Measurements from ENCODE around the gene TMEM131. TPM values are rescaled to one million over a fixed set of nuclear protein-coding genes. Genes with fewer than 3 reads are reported as not detected.
"Not testable (repeated sequence)": the region's sequence is repeated elsewhere in the genome, so short reads cannot be mapped to it uniquely, and the experiment has no call there.

TMEM131 gene
- total and polyA plus RNA-seq, 7 donors = 4.8 to 37.5 (median 24.3) TPM

- intact Hi-C loops (cut with DNase I) = no loop called here
- H3K4me1 ChIP-seq = peaks cover 0 to 3% (median under 1%) of the 10 kb centered on the region in 4 donors
- TF ChIP-seq POLR2AphosphoS5 (IDR thresholded peaks at IDR 0.05) (no peak), CTCF (IDR thresholded peaks at IDR 0.05) (no peak), EP300 (IDR thresholded peaks at IDR 0.05) (no peak)
Observed at GRCh38 chr2:97863829-97864228, 131.9 kb downstream of the TMEM131 start.

GRCh38 chr2:97861177-97861576 is 134.6 kb downstream of the TMEM131 start:
- Histone ChIP-seq H3K4me3 (no peak overlapping the region), H3K27me3 (no peaks in the 10 kb centered on the region), H3K27ac (no peak overlapping the region), H3K9me3 (no peaks in the 10 kb centered on the region), H3K36me3 (peaks cover 0 to 7% (median 3%) of the 10 kb centered on the region in 4 donors), H3K4me1 (no peaks in the 10 kb centered on the region)
- no peak for TF ChIP-seq CTCF (IDR thresholded peaks at IDR 0.05)
- TF ChIP-seq POLR2A (IDR thresholded peaks at IDR 0.05) = no peak
- TF ChIP-seq POLR2AphosphoS5 (IDR thresholded peaks at IDR 0.05) = no peak
- no peak for TF ChIP-seq EP300 (IDR thresholded peaks at IDR 0.05)
- intact Hi-C loops (cut with DNase I) = no loop called here
- 94 to 96% methylated on average over 2 of the region's 2 CpGs for WGBS, 2 donors
- no peak for DNase-seq

More at GRCh38 chr2:97863829-97864228, 131.9 kb downstream of the TMEM131 start:
- DNase-seq = no peak
- peaks cover 0 to 7% (median 0%) of the 10 kb centered on the region in 4 donors for H3K36me3 ChIP-seq
- no peak overlapping the region for H3K27ac ChIP-seq
- H3K9me3 ChIP-seq = no peaks in the 10 kb centered on the region
- 91 to 98% methylated on average over 3 of the region's 3 CpGs for WGBS, 2 donors
- H3K27me3 ChIP-seq = no peaks in the 10 kb centered on the region
- H3K4me3 ChIP-seq = no peak overlapping the region

- Histone ChIP-seq H3K27ac (no peak overlapping the region), H3K9me3 (no peaks in the 10 kb centered on the region), H3K4me1 (no peaks in the 10 kb centered on the region), H3K4me3 (no peak overlapping the region), H3K27me3 (no peaks in the 10 kb centered on the region), H3K36me3 (peaks cover 0 to 7% (median 3%) of the 10 kb centered on the region in 4 donors)
- DNase-seq = no peak
- TF ChIP-seq EP300 (IDR thresholded peaks at IDR 0.05) = no peak
- TF ChIP-seq CTCF (IDR thresholded peaks at IDR 0.05) = no peak
- no peak for TF ChIP-seq POLR2A (IDR thresholded peaks at IDR 0.05)
- TF ChIP-seq POLR2AphosphoS5 (IDR thresholded peaks at IDR 0.05) = no peak
- intact Hi-C loops (cut with DNase I) = no loop called here
- WGBS, 2 donors = 94 to 95% methylated on average over 3 of the region's 3 CpGs
Observed at GRCh38 chr2:97858442-97858841, 137.3 kb downstream of the TMEM131 start.

GRCh38 chr2:97857553-97857952 is 138.2 kb downstream of the TMEM131 start:
- H3K27me3 ChIP-seq = no peaks in the 10 kb centered on the region
- TF ChIP-seq EP300 (IDR thresholded peaks at IDR 0.05) (no peak), CTCF (IDR thresholded peaks at IDR 0.05) (no peak), POLR2A (IDR thresholded peaks at IDR 0.05) (no peak), POLR2AphosphoS5 (IDR thresholded peaks at IDR 0.05) (no peak)
- no peaks in the 10 kb centered on the region for H3K4me1 ChIP-seq
- intact Hi-C loops (cut with DNase I) = no loop called here
- H3K36me3 ChIP-seq = peaks cover 0 to 7% (median 3%) of the 10 kb centered on the region in 4 donors
- no peak overlapping the region for H3K27ac ChIP-seq
- H3K9me3 ChIP-seq = no peaks in the 10 kb centered on the region
- no peak for DNase-seq
- no peak overlapping the region for H3K4me3 ChIP-seq
- 88 to 96% methylated on average over 2 of the region's 2 CpGs for WGBS, 2 donors

GRCh38 chr2:97853057-97853456 is 142.7 kb downstream of the TMEM131 start:
- H3K27ac ChIP-seq; H3K4me1 ChIP-seq; H3K36me3 ChIP-seq; H3K4me3 ChIP-seq; DNase-seq; H3K27me3 ChIP-seq; intact Hi-C loops (cut with DNase I); H3K9me3 ChIP-seq: not testable (repeated sequence)
- 95 to 97% methylated on average over 4 of the region's 4 CpGs for WGBS, 2 donors

Data from sigmoid colon (tissue), 7 donors.